NCI-H2107 treated with DMSO at 0.1 percent for 48 hours (cell line): ENCODE measurements around the gene IL23A.
A peak's percentile ranks its signal among the peaks of the same experiment; 100 is the strongest.
"Not testable (repeated sequence)": the region's sequence is repeated elsewhere in the genome, so short reads cannot be mapped to it uniquely, and the experiment has no call there.

Source experiments
- DNase-seq: peaks from one replicate; lab custom pipeline; 2025; ENCODE audit not compliant: unreplicated experiment; lab: John Stamatoyannopoulos, UW

Gene IL23A

GRCh38 chr12:56324206-56324605, 14.5 kb upstream of the IL23A start:
- DNase-seq, result no peak

- DNase-seq, result no peak
Observed at GRCh38 chr12:56326126-56326525, 12.6 kb upstream of the IL23A start.

- no peak for DNase-seq
Observed at GRCh38 chr12:56326533-56326932, 12.2 kb upstream of the IL23A start.

GRCh38 chr12:56330936-56331490, 7.7 kb upstream of the IL23A start:
- no peak for DNase-seq

GRCh38 chr12:56332512-56333196, 6.0 kb upstream of the IL23A start:
- no peak for DNase-seq

- no peak for DNase-seq
Observed at GRCh38 chr12:56333197-56333678, 5.4 kb upstream of the IL23A start.

GRCh38 chr12:56333679-56334489, 4.8 kb upstream of the IL23A start, which contains the start of gene PAN2:
Gene PAN2, minus strand, starts transcription at chr12:56334000. Its CDS starts 906 bp downstream, at chr12:56333094.
- peak; percentile 94 for DNase-seq

GRCh38 chr12:56334490-56334793, 4.2 kb upstream of the IL23A start:
- no peak for DNase-seq

- DNase-seq, result not testable (repeated sequence)
Observed at GRCh38 chr12:56335527-56335926, 3.2 kb upstream of the IL23A start.

- DNase-seq, result no peak
Observed at GRCh38 chr12:56336361-56337167, 2.1 kb upstream of the IL23A start.

- no peak for DNase-seq
Observed at GRCh38 chr12:56337753-56338251, 882 bp upstream of the IL23A start.

- no peak for DNase-seq
Observed at GRCh38 chr12:56339158-56339422, 406 bp downstream of the IL23A start.

GRCh38 chr12:56341616-56342015, 2.9 kb downstream of the IL23A start:
- no peak for DNase-seq

- not testable (repeated sequence) for DNase-seq
Observed at GRCh38 chr12:56342290-56342689, 3.6 kb downstream of the IL23A start.

- DNase-seq, result no peak
Observed at GRCh38 chr12:56346675-56347074, 8.0 kb downstream of the IL23A start.

GRCh38 chr12:56347255-56347654, 8.6 kb downstream of the IL23A start:
- not testable (repeated sequence) for DNase-seq

GRCh38 chr12:56348776-56349175, 10.1 kb downstream of the IL23A start:
- no peak for DNase-seq

GRCh38 chr12:56350662-56351061, 12.0 kb downstream of the IL23A start:
- DNase-seq, result no peak

- DNase-seq, result no peak
Observed at GRCh38 chr12:56351325-56351724, 12.6 kb downstream of the IL23A start.

GRCh38 chr12:56358836-56359532, 20.3 kb downstream of the IL23A start:
- no peak for DNase-seq
